ENCODE data around the gene SLC26A5. TPM values are rescaled to one million over a fixed set of nuclear protein-coding genes. Genes with fewer than 3 reads are reported as not detected.
A peak's percentile ranks its signal among the peaks of the same experiment; 100 is the strongest.

SLC26A5 gene
- total RNA-seq, 2 experiments from 2014 or later, result not detected

DNA sequence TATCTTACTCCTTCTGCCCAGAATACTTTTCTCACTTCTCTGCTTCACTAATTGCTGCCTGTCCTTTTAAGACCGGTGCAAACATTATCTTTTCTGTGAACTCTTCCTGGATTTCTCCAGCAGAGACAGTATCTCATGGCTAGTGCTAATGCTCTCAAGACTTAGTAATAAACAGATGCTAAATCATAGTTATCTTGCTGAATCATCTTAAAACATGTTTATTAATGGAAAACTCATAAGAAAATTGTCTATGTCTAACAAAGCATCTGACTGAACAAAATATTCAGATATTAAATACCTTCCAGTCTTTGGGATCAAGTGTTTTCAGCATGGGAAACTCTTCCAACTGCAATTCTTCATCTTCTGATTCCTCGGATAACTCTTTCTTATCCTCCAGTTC lies 104.5 kb downstream of the SLC26A5 start:
- no peak for TF ChIP-seq CTCF (IDR thresholded peaks at IDR 0.05)
- ChIA-PET POLR2A (interaction anchor here (0.6 to 1.4 kb wide), 2 partner anchors 19 to 28 kb away, joined by 3 to 6 read pairs; no protein-coding TSS in a partner anchor), CTCF (no interaction called here)
- no peaks in the 10 kb centered on the region for H3K9me3 Mint-ChIP-seq
- ATAC-seq (no peak), DNase-seq (no peak)
- intact Hi-C loops (cut with micrococcal nuclease), result no loop called here
- H3K27me3 Mint-ChIP-seq, result no peaks in the 10 kb centered on the region
- peaks cover 43% of the 10 kb centered on the region for H3K4me1 Mint-ChIP-seq (ENCODE audit: low read depth)
- H3K27ac Mint-ChIP-seq, result peak overlapping the region; percentile 26
- H3K4me3 Mint-ChIP-seq, result peak overlapping the region; percentile 48
- peaks cover 52% of the 10 kb centered on the region for H3K36me3 Mint-ChIP-seq (ENCODE audit: low read depth)

GRCh38 chr7:103338864-103339263 lies 107.1 kb downstream of the SLC26A5 start:
- POLR2A ChIA-PET, result interaction anchor here (1.2 to 2.5 kb wide), 4 partner anchors 9 to 18 kb away, joined by 4 to 8 read pairs (median 6); partner anchors contain the start of gene PSMC2

DNA sequence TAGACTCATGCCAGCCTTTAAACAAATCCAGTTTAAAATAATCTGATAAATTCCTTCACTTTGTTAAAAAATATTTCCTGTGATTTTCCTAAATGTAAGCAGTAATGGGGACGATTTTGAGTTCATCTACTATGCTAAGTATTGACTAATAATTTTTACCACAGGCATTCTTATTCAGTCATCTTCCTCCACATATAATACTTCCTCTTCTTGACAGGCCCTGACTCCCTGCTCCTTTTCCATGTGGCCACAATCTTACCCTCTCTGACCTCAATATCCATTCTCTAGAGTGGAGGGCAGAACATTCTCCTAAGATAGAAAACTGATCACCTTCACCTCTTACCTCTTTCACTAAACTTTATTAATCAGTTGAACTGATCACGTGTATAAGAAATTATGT lies 109.2 kb downstream of the SLC26A5 start:
- TF ChIP-seq CTCF (IDR thresholded peaks at IDR 0.05), result no peak
- Mint-ChIP-seq H3K4me1 (ENCODE audit: low read depth) (peaks cover 27% of the 10 kb centered on the region), H3K27me3 (no peaks in the 10 kb centered on the region), H3K9me3 (no peaks in the 10 kb centered on the region), H3K4me3 (no peak overlapping the region), H3K36me3 (ENCODE audit: low read depth) (peaks cover 43% of the 10 kb centered on the region), H3K27ac (no peak overlapping the region)
- DNase-seq (no peak), ATAC-seq (no peak)
- POLR2A ChIA-PET, result no interaction called here
- CTCF ChIA-PET, result no interaction called here
- intact Hi-C loops (cut with micrococcal nuclease), result no loop called here

More at GRCh38 chr7:103338864-103339263, 107.1 kb downstream of the SLC26A5 start:
- no peak overlapping the region for H3K4me3 Mint-ChIP-seq
- no peak for DNase-seq
- ATAC-seq, result no peak
- CTCF ChIA-PET, result interaction anchor here (0.7 to 1.1 kb wide), 3 partner anchors 23 to 41 kb away, joined by 3 to 4 read pairs (median 3); partner anchors contain the start of gene PMPCB
- peaks cover 48% of the 10 kb centered on the region for H3K36me3 Mint-ChIP-seq (ENCODE audit: low read depth)
- H3K9me3 Mint-ChIP-seq, result no peaks in the 10 kb centered on the region
- TF ChIP-seq CTCF (IDR thresholded peaks at IDR 0.05), result no peak
- intact Hi-C loops (cut with micrococcal nuclease), result no loop called here
- peaks cover 33% of the 10 kb centered on the region for H3K4me1 Mint-ChIP-seq (ENCODE audit: low read depth)
- no peaks in the 10 kb centered on the region for H3K27me3 Mint-ChIP-seq
- H3K27ac Mint-ChIP-seq, result peak overlapping the region; percentile 3

DNA sequence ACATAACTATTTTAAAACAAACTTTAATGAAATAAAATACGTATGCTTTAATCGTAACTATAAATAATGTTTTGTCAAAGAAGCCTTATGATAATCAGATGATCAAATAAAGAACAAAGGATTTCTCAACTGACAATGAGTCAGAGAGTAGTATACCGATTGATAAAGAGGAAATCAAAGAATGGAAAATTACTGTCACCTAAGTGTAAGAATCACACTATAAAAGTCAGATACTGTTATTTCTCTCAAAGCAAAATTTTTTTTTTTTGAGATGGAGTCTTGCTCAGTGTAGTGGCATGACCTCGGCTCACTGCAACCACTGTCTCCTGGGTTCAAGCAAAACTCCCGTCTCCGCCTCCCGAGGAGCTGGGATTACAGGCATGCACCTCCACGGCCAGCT lies 120.3 kb downstream of the SLC26A5 start:
- Mint-ChIP-seq H3K27ac (peak overlapping the region; percentile 88), H3K4me1 (ENCODE audit: low read depth) (peaks cover 21% of the 10 kb centered on the region), H3K27me3 (no peaks in the 10 kb centered on the region), H3K4me3 (no peak overlapping the region), H3K9me3 (no peaks in the 10 kb centered on the region), H3K36me3 (ENCODE audit: low read depth) (peaks cover 32% of the 10 kb centered on the region)
- POLR2A ChIA-PET, result interaction anchor here (1.4 to 1.8 kb wide), 2 partner anchors 10 to 22 kb away, joined by 5 read pairs; partner anchors contain the start of gene PSMC2
- CTCF ChIA-PET, result interaction anchor here (1.9 kb wide), 1 partner anchor 18 kb away, joined by 4 read pairs; no protein-coding TSS in a partner anchor
- DNase-seq (no peak), ATAC-seq (peak; percentile 89)
- intact Hi-C loops (cut with micrococcal nuclease), result no loop called here
- TF ChIP-seq CTCF (IDR thresholded peaks at IDR 0.05), result no peak

Other genes starting within 250 kb of the SLC26A5 start
- gene PMPCB, start 148.8 kb downstream of the SLC26A5 start, total RNA-seq, result 10 to 100 TPM; 80.5 to 89.3 TPM
- gene DNAJC2, start 101.4 kb downstream of the SLC26A5 start, total RNA-seq, result 10 to 100 TPM; 45.8 to 48.9 TPM
- 100 to 1,000 TPM; 132 to 137 TPM for gene PSMC2, start 98.6 kb downstream of the SLC26A5 start, total RNA-seq

All from activated CD8-positive, alpha-beta T cell treated with anti-CD3 and anti-CD28 coated beads for 36 hours (primary cell).